Mucosa of descending colon (tissue), 3 donors: ENCODE data around the gene MKNK1. TPM values are rescaled to one million over a fixed set of nuclear protein-coding genes. Genes with fewer than 3 reads are reported as not detected.

Source experiments
- ATAC-seq: fragments of 200-7000 bp; cut with Tn5 transposase; one replicate; pipeline ENCODE4 v1.9.1; 2020; ENCODE audit warnings: mild to moderate bottlenecking, moderate library complexity
- DNase-seq, 3 donors: peaks; one replicate each; pipeline ENCODE4 v3.0.0-alpha.2; 2020
- H3K36me3 ChIP-seq: fragments of 200-600 bp; one replicate; pipeline ENCODE4 v1.8.0; 2021; ENCODE audit warnings: low read depth, mild to moderate bottlenecking
- H3K4me1 ChIP-seq: fragments of 200-600 bp; one replicate; pipeline ENCODE4 v1.8.0; 2021; ENCODE audit warnings: low read depth, mild to moderate bottlenecking
- H3K4me3 ChIP-seq: fragments of 200-600 bp; one replicate; pipeline ENCODE4 v1.8.0; 2021; ENCODE audit warnings: mild to moderate bottlenecking
- H3K9me3 ChIP-seq: fragments of 200-600 bp; one replicate; pipeline ENCODE4 v1.8.0; 2021; ENCODE audit warnings: mild to moderate bottlenecking
- intact Hi-C, 2 donors: fragments of 100-400 bp; cut with DNase I in 1 of 2; cut with micrococcal nuclease in 1 of 2; formaldehyde crosslinking; loops; one replicate each; pipeline versions ENCODE4 v1.11.0 to v1.11.1; 2022; cut with DNase I, micrococcal nuclease
- total RNA-seq, 3 donors: library from RNA; stranded (reverse); fragmentation: NEBNext Ultra II Directional in 2 of 3; extraction: Animal tissue kit (Norgen Biotek cat#: 25700) in 2 of 3; gene quantifications; one replicate each; pipeline versions ENCODE4 v1.2.1 to v1.2.4, GENCODE V29; 2021 to 2023
- TF ChIP-seq, protein P1 (sequence below): fragments of 200-600 bp; IDR thresholded peaks from one replicate; pipeline ENCODE4 v1.8.0; 2022; ENCODE audit warnings: antibody characterized with exemption, mild to moderate bottlenecking
- donor health status: DM: no; HTN: no; CAD: no; lungs with moderate emphysema.
- donor health status: DM: no; HTN: no; CAD: no.
- donor health status: DM: no; HTN: yes; CAD: no.

Gene MKNK1
- total RNA-seq, 3 donors from 2014 or later: 51.5 to 65.7 (median 59.3) TPM

- DNase-seq (no peak), ATAC-seq (no peak)
- intact Hi-C loops: no loop called here
- TF ChIP-seq, protein P1, sequence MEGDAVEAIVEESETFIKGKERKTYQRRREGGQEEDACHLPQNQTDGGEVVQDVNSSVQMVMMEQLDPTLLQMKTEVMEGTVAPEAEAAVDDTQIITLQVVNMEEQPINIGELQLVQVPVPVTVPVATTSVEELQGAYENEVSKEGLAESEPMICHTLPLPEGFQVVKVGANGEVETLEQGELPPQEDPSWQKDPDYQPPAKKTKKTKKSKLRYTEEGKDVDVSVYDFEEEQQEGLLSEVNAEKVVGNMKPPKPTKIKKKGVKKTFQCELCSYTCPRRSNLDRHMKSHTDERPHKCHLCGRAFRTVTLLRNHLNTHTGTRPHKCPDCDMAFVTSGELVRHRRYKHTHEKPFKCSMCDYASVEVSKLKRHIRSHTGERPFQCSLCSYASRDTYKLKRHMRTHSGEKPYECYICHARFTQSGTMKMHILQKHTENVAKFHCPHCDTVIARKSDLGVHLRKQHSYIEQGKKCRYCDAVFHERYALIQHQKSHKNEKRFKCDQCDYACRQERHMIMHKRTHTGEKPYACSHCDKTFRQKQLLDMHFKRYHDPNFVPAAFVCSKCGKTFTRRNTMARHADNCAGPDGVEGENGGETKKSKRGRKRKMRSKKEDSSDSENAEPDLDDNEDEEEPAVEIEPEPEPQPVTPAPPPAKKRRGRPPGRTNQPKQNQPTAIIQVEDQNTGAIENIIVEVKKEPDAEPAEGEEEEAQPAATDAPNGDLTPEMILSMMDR: no peak
- Histone ChIP-seq H3K9me3 (no peaks in the 10 kb centered on the region), H3K36me3 (peaks cover 3% of the 10 kb centered on the region), H3K4me1 (no peaks in the 10 kb centered on the region), H3K4me3 (no peak overlapping the region)
Observed at GRCh38 chr1:46563341-46563740, 40.7 kb downstream of the MKNK1 start.

DNA sequence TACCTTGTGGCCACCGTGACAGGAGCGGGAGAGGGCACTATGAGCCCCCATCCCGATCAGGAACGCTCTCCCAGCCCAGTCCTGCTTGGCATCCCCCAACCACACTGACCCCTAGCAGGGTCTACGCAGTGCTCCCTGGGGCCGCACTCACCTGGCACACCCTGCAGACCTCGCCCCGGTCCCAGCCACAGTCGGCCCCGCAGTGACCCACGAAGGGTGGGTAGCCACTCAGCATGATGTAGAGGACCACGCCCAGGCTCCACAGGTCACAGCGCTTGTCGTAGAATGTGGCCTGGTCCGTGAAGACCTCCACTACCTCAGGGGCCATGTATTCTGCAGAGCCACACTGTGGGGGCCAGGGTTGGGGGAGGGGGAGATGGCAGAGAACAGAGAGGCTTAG is 41.6 kb downstream of the MKNK1 start:
- H3K4me3 ChIP-seq: no peak overlapping the region
- no peaks in the 10 kb centered on the region for H3K9me3 ChIP-seq
- ATAC-seq (no peak), DNase-seq (no peak)
- H3K4me1 ChIP-seq: no peaks in the 10 kb centered on the region
- intact Hi-C loops: no loop called here
- TF ChIP-seq, protein P1: no peak
- H3K36me3 ChIP-seq: peaks cover 3% of the 10 kb centered on the region

DNA sequence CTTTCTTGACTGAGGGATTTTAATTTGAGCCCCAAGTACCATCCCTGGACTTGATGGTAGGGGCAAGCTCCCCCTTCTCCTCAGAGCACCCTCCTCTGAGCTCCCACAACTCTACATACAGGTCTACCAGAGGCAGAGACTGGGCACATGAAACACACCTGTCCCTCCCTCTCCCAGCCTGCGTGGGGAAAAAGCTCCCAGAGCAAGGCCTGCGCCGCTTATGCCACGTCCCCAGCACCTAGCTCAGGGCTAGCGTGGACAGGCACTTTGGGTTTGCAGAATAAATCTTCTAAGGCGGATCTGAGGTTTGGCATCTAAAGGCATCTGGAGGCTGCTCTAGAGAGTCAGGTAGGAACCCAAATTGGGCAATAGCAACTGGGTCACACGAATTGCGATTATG is 45.1 kb downstream of the MKNK1 start:
- ATAC-seq (no peak), DNase-seq (no peak)
- TF ChIP-seq, protein P1: no peak
- Histone ChIP-seq H3K4me1 (no peaks in the 10 kb centered on the region), H3K36me3 (peaks cover 3% of the 10 kb centered on the region), H3K9me3 (no peaks in the 10 kb centered on the region), H3K4me3 (no peak overlapping the region)
- intact Hi-C loops: no loop called here

DNA sequence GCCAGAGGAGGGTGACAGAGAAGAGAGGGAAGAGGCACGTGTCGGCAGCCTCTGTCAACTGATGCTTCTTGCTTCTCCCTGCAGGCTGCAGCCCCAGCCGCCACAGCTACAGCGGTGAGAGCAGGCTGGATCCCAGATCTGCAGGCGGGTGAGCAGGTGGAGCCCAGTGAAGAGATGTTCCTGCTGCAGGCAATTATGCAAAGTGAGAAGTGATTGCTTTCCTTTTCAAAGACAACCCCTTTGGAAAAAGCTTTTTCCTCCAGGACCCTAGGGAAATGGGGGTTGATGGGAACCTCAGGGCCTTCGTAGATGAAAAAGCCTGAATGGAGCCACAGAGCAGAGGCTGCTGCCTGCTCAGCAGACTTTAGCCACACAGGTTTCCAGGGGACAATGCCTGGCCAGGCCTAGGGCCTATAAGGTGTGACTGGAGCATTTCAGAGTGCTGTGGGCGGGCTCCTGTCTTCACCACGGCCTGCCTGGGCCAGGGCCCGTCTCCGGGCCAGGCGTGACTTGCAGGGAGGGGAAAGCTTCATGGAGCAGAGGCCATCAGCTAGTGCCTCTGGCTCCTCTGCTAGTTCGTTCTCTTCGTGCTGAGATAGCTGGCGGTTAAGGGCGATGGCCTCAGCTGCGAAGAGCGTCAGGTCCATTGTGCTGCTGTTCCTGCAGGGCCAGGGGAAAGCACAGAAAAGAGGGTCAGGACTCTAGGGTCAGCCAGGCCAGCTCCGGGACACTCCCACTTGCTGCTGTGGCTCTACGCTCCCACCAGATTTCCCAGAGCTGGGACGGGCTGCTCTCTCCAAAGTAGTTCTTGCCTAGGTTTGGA is 45.7 kb downstream of the MKNK1 start:
- no peaks in the 10 kb centered on the region for H3K4me1 ChIP-seq
- no peak overlapping the region for H3K4me3 ChIP-seq
- intact Hi-C loops: no loop called here
- no peaks in the 10 kb centered on the region for H3K9me3 ChIP-seq
- H3K36me3 ChIP-seq: peaks cover 3% of the 10 kb centered on the region
- TF ChIP-seq, protein P1: no peak
- DNase-seq (no peak), ATAC-seq (no peak)

GRCh38 chr1:46557403-46557802 is 46.7 kb downstream of the MKNK1 start:
- no peak for DNase-seq
- intact Hi-C loops: no loop called here
- TF ChIP-seq, protein P1: no peak
- H3K36me3 ChIP-seq: peaks cover 3% of the 10 kb centered on the region
- no peaks in the 10 kb centered on the region for H3K9me3 ChIP-seq
- no peaks in the 10 kb centered on the region for H3K4me1 ChIP-seq
- no peak overlapping the region for H3K4me3 ChIP-seq
- peak; percentile 52 for ATAC-seq
